Thyroid gland (tissue), 4 donors: Measurements from ENCODE around the gene MAPK10.

ENCODE experiments used
- POLR2A ChIP-seq, 2 donors: fragments of 450-650 bp; IDR thresholded peaks; one replicate each; pipeline ENCODE4 v1.6.1; 2017; ENCODE audit warnings: antibody characterized with exemption in 2 of 2, mild to moderate bottlenecking in 2 of 2, moderate library complexity in 1 of 2
- TF ChIP-seq, protein P1 (sequence below), 6 experiments: fragments of 200-600 bp in 3 of 6; fragments of 450-650 bp in 3 of 6; sonication (generic) in 3 of 6; IDR thresholded peaks; one replicate each; pipeline ENCODE4 v1.5.1; 2016 to 2019; ENCODE audit warnings: antibody characterized with exemption in 6 of 6, mild to moderate bottlenecking in 2 of 6, inconsistent platforms in 1 of 6, moderate library complexity in 1 of 6

DNA sequence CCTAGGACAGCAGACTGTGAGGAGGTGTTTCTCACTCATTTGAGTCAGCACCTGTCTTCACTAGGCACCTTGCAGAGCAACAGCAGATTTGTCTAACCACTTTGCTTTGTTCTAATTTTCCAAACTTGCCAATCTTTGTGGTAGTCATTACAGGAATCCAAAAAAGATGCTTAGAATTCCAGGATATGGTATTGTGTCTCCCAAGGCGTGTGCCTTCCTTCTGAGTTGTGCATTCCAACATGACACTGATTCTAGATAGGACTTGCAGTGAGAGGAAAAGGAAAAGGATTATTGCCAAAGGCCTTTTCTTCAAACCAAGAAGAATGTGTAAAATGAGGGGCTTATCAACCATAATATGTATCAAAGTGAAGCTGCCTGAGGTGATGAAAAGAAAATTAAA, 126.2 kb downstream of the MAPK10 start:
- no peak for TF ChIP-seq POLR2A (IDR thresholded peaks at IDR 0.05)
- TF ChIP-seq, protein P1, sequence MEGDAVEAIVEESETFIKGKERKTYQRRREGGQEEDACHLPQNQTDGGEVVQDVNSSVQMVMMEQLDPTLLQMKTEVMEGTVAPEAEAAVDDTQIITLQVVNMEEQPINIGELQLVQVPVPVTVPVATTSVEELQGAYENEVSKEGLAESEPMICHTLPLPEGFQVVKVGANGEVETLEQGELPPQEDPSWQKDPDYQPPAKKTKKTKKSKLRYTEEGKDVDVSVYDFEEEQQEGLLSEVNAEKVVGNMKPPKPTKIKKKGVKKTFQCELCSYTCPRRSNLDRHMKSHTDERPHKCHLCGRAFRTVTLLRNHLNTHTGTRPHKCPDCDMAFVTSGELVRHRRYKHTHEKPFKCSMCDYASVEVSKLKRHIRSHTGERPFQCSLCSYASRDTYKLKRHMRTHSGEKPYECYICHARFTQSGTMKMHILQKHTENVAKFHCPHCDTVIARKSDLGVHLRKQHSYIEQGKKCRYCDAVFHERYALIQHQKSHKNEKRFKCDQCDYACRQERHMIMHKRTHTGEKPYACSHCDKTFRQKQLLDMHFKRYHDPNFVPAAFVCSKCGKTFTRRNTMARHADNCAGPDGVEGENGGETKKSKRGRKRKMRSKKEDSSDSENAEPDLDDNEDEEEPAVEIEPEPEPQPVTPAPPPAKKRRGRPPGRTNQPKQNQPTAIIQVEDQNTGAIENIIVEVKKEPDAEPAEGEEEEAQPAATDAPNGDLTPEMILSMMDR (IDR thresholded peaks at IDR 0.05) = no peak
